ENCODE data around the gene ZNF460. TPM values are rescaled to one million over a fixed set of nuclear protein-coding genes. Genes with fewer than 3 reads are reported as not detected.
"Not testable (repeated sequence)": the region's sequence is repeated elsewhere in the genome, so short reads cannot be mapped to it uniquely, and the experiment has no call there.

ZNF460 gene
- total and polyA plus RNA-seq, 10 donors, result 0.24 to 84.7 (median 65.4) TPM

GRCh38 chr19:57245066-57245465 lies 35.2 kb upstream of the ZNF460 start:
- no peaks in the 10 kb centered on the region for H3K9me3 ChIP-seq
- H3K27ac ChIP-seq, result no peak overlapping the region
- TF ChIP-seq CTCF (IDR thresholded peaks at IDR 0.05 in 8 of 11, conservative IDR thresholded peaks at IDR 0.05 in 3 of 11), result no peak
- no peak for TF ChIP-seq POLR2A (IDR thresholded peaks at IDR 0.05)
- no peak for TF ChIP-seq POLR2AphosphoS5 (IDR thresholded peaks at IDR 0.05)
- H3K27me3 ChIP-seq (replicated peaks in 1 of 7), result no peaks in the 10 kb centered on the region
- no peak overlapping the region for H3K4me3 ChIP-seq
- intact Hi-C loops (cut with DNase I; ENCODE audit: low total_unique reads), result no loop called here
- WGBS, 5 donors, result 89 to 93% (median 91%) methylated on average over 5 of the region's 5 CpGs
- no peak for DNase-seq
- peaks cover 11 to 34% (median 22%) of the 10 kb centered on the region in 6 donors for H3K4me1 ChIP-seq
- H3K36me3 ChIP-seq, result peaks cover 0 to 66% (median 54%) of the 10 kb centered on the region in 6 donors

- no peak overlapping the region for H3K27ac ChIP-seq
- H3K27me3 ChIP-seq (replicated peaks in 1 of 7), result no peaks in the 10 kb centered on the region
- H3K4me3 ChIP-seq, result no peak overlapping the region
- TF ChIP-seq CTCF (IDR thresholded peaks at IDR 0.05 in 8 of 11, conservative IDR thresholded peaks at IDR 0.05 in 3 of 11) (no peak), POLR2A (IDR thresholded peaks at IDR 0.05) (no peak)
- no peaks in the 10 kb centered on the region for H3K9me3 ChIP-seq
- no peak for DNase-seq
- WGBS, 5 donors, result 84 to 90% (median 89%) methylated on average over 6 of the region's 6 CpGs
- intact Hi-C loops (cut with DNase I; ENCODE audit: low total_unique reads), result no loop called here
- peaks cover 11 to 30% (median 20%) of the 10 kb centered on the region in 6 donors for H3K4me1 ChIP-seq
- peaks cover 0 to 75% (median 62%) of the 10 kb centered on the region in 6 donors for H3K36me3 ChIP-seq
Measured at GRCh38 chr19:57245959-57246358, 34.3 kb upstream of the ZNF460 start.

GRCh38 chr19:57248646-57249045 lies 31.6 kb upstream of the ZNF460 start:
- peaks cover 0 to 98% (median 85%) of the 10 kb centered on the region in 6 donors for H3K36me3 ChIP-seq

GRCh38 chr19:57249329-57249728 lies 31.0 kb upstream of the ZNF460 start:
- H3K27me3 ChIP-seq (replicated peaks in 1 of 7), result no peaks in the 10 kb centered on the region
- H3K27ac ChIP-seq, result no peak overlapping the region
- H3K9me3 ChIP-seq, result peaks cover 0 to 9% (median 0%) of the 10 kb centered on the region in 8 donors
- intact Hi-C loops (cut with DNase I; ENCODE audit: low total_unique reads), result no loop called here
- H3K4me1 ChIP-seq, result no peaks in the 10 kb centered on the region
- no peak for DNase-seq
- TF ChIP-seq POLR2A (IDR thresholded peaks at IDR 0.05) (no peak), POLR2AphosphoS5 (IDR thresholded peaks at IDR 0.05) (no peak), CTCF (IDR thresholded peaks at IDR 0.05 in 8 of 11, conservative IDR thresholded peaks at IDR 0.05 in 3 of 11) (no peak)
- H3K4me3 ChIP-seq, result no peak overlapping the region
- WGBS, 5 donors, result 65 to 97% (median 88%) methylated on average over 1 of the region's 1 CpG
- H3K36me3 ChIP-seq, result peaks cover 0 to 98% (median 87%) of the 10 kb centered on the region in 6 donors

More at GRCh38 chr19:57248646-57249045, 31.6 kb upstream of the ZNF460 start:
- intact Hi-C loops (cut with DNase I; ENCODE audit: low total_unique reads), result no loop called here
- H3K9me3 ChIP-seq, result peaks cover 0 to 4% (median 0%) of the 10 kb centered on the region in 8 donors
- no peaks in the 10 kb centered on the region for H3K27me3 ChIP-seq (replicated peaks in 1 of 7)
- no peak for DNase-seq
- TF ChIP-seq POLR2A (IDR thresholded peaks at IDR 0.05) (no peak), CTCF (IDR thresholded peaks at IDR 0.05 in 8 of 11, conservative IDR thresholded peaks at IDR 0.05 in 3 of 11) (no peak)
- no peak overlapping the region for H3K27ac ChIP-seq
- WGBS, 5 donors, result 81 to 99% (median 87%) methylated on average over 6 of the region's 6 CpGs
- H3K4me3 ChIP-seq, result no peak overlapping the region
- peaks cover 0 to 3% (median 0%) of the 10 kb centered on the region in 6 donors for H3K4me1 ChIP-seq

GRCh38 chr19:57253767-57254166 lies 26.5 kb upstream of the ZNF460 start:
- H3K27ac ChIP-seq; H3K4me3 ChIP-seq; H3K27me3 ChIP-seq (replicated peaks in 1 of 7); intact Hi-C loops (cut with DNase I; ENCODE audit: low total_unique reads); DNase-seq; H3K4me1 ChIP-seq: not testable (repeated sequence)
- WGBS, 5 donors, result 87 to 99% (median 96%) methylated on average over 10 to 11 of the region's 11 CpGs
- Histone ChIP-seq H3K9me3 (peaks cover 0 to 15% (median 0%) of the 10 kb centered on the region in 8 donors), H3K36me3 (peaks cover 0 to 80% (median 60%) of the 10 kb centered on the region in 6 donors)

All from spleen (tissue), 11 donors.